GM23338 (cell line): Measurements from ENCODE around the gene BTBD16. TPM values are rescaled to one million over a fixed set of nuclear protein-coding genes. Genes with fewer than 3 reads are reported as not detected.

Source experiments
- ATAC-seq: fragments of 200-7000 bp; cut with Tn5 transposase; 3 replicates; pipeline ENCODE4 v1.9.1; 2020
- DNase-seq: peaks from one replicate; pipeline ENCODE4 v3.0.0-alpha.2; 2015; ENCODE audit warnings: low spot score
- H2AFZ ChIP-seq: fragments of 200-600 bp; sonication (generic); 2 replicates; pipeline ENCODE4 v1.8.0; 2016; ENCODE audit warnings: antibody characterized with exemption, mild to moderate bottlenecking, moderate library complexity
- H3F3A ChIP-seq: fragments of 200-600 bp; sonication (generic); replicated peaks from 2 replicates; pipeline ENCODE4 v1.8.0; 2017; ENCODE audit warnings: antibody characterized with exemption, mixed run types, low read depth
- H3K27ac ChIP-seq: fragments of 200-600 bp; sonication (generic); 2 replicates; pipeline ENCODE4 v1.6.1; 2016; ENCODE audit warnings: low read depth
- H3K27me3 ChIP-seq: fragments of 200-600 bp; sonication (generic); 2 replicates; pipeline ENCODE4 v1.8.0; 2016; ENCODE audit warnings: mild to moderate bottlenecking, mixed run types, moderate library complexity; ENCODE audit not compliant: insufficient read depth
- H3K36me3 ChIP-seq: fragments of 200-600 bp; sonication (generic); 2 replicates; pipeline ENCODE4 v1.8.0; 2016; ENCODE audit warnings: mild to moderate bottlenecking; ENCODE audit not compliant: insufficient read depth
- H3K4me1 ChIP-seq: fragments of 200-600 bp; sonication (generic); 2 replicates; pipeline ENCODE4 v1.8.0; 2016; ENCODE audit warnings: mild to moderate bottlenecking, moderate library complexity; ENCODE audit not compliant: insufficient read depth
- H3K4me2 ChIP-seq: fragments of 200-600 bp; sonication (generic); 2 replicates; pipeline ENCODE4 v1.7.1; 2017; ENCODE audit warnings: mixed run types
- H3K4me3 ChIP-seq: fragments of 200-600 bp; sonication (generic); 2 replicates; pipeline ENCODE4 v1.6.1; 2016; ENCODE audit warnings: mixed run types
- H3K79me2 ChIP-seq: fragments of 200-600 bp; sonication (generic); replicated peaks from 2 replicates; pipeline ENCODE4 v1.8.0; 2017; ENCODE audit warnings: mild to moderate bottlenecking; ENCODE audit not compliant: insufficient read depth
- H3K9me2 ChIP-seq: fragments of 200-600 bp; sonication (generic); 2 replicates; pipeline ENCODE4 v1.8.0; 2017; ENCODE audit not compliant: insufficient read depth
- H4K20me1 ChIP-seq: fragments of 200-600 bp; sonication (generic); replicated peaks from 2 replicates; pipeline ENCODE4 v1.8.0; 2017; ENCODE audit warnings: mild to moderate bottlenecking; ENCODE audit not compliant: insufficient read depth
- H3K27ac Mint-ChIP-seq: 2 replicates; pipeline ENCODE4 v1.8.0; 2020; ENCODE audit warnings: inconsistent platforms, mild to moderate bottlenecking, moderate library complexity, mixed read lengths
- H3K27me3 Mint-ChIP-seq: 3 replicates; pipeline ENCODE4 v1.8.0; 2022; ENCODE audit warnings: low read depth, mild to moderate bottlenecking, moderate library complexity, mixed read lengths, inconsistent platforms; ENCODE audit not compliant: insufficient read depth, poor library complexity
- H3K36me3 Mint-ChIP-seq: 3 replicates; pipeline ENCODE4 v1.8.0; 2021; ENCODE audit warnings: low read depth, mild to moderate bottlenecking, inconsistent platforms, moderate library complexity, mixed read lengths
- H3K4me1 Mint-ChIP-seq: 3 replicates; pipeline ENCODE4 v1.8.0; 2020; ENCODE audit warnings: mild to moderate bottlenecking, inconsistent platforms, mixed read lengths
- H3K4me3 Mint-ChIP-seq: 3 replicates; pipeline ENCODE4 v1.8.0; 2021; ENCODE audit warnings: moderate library complexity, mild to moderate bottlenecking, inconsistent platforms, mixed read lengths
- H3K9me3 Mint-ChIP-seq: 3 replicates; pipeline ENCODE4 v1.8.0; 2020; ENCODE audit warnings: moderate library complexity, mild to moderate bottlenecking, inconsistent platforms, mixed read lengths
- CREB1 ChIP-seq: fragments of 250-450 bp; sonication (Bioruptor Pico); IDR thresholded peaks from 2 replicates; pipeline ENCODE4 v1.5.0; 2020; ENCODE audit warnings: low read depth, mild to moderate bottlenecking, moderate library complexity
- EZH2 ChIP-seq: fragments of 200-600 bp; sonication (generic); IDR thresholded peaks from one replicate; pipeline ENCODE4 v1.8.0; 2017; ENCODE audit warnings: antibody characterized with exemption, mild to moderate bottlenecking, low read depth; ENCODE audit not compliant: unreplicated experiment
- EZH2phosphoT487 ChIP-seq: fragments of 200-600 bp; sonication (generic); IDR thresholded peaks from one replicate; pipeline ENCODE4 v1.8.1; 2018; ENCODE audit warnings: antibody characterized with exemption; ENCODE audit not compliant: unreplicated experiment
- JUNB ChIP-seq: IDR thresholded peaks from one replicate; pipeline ENCODE4 v1.6.1; 2016; ENCODE audit warnings: antibody characterized with exemption; ENCODE audit not compliant: unreplicated experiment
- STAT1 ChIP-seq: IDR thresholded peaks from one replicate; pipeline ENCODE4 v1.6.1; 2016; ENCODE audit warnings: antibody characterized with exemption; ENCODE audit not compliant: unreplicated experiment
- ZNF114 ChIP-seq: fragments of 250-450 bp; sonication (Bioruptor Pico); IDR thresholded peaks from 2 replicates; pipeline ENCODE4 v1.5.0; 2020; ENCODE audit warnings: mild to moderate bottlenecking, moderate library complexity
- polyA plus RNA-seq: library from polyadenylated mRNA; unstranded; fragments of >200 nt; fragmentation: Nextera tagmentation; extraction: Ambion mirVana; gene quantifications from 2 replicates; pipeline ENCODE4 v1.2.1, GENCODE V29; 2016
- total RNA-seq: library from RNA; depleted of rRNA; stranded (reverse); fragments of >200 nt; shearing (Covaris generic); gene quantifications from 2 replicates; pipeline ENCODE4 v1.2.3, GENCODE V29; 2014
- TF ChIP-seq, protein P1 (sequence below): fragments of 250-450 bp; sonication (Bioruptor Pico); IDR thresholded peaks from 2 replicates; pipeline ENCODE4 v1.5.0; 2020; ENCODE audit warnings: mild to moderate bottlenecking, moderate library complexity
- TF ChIP-seq, protein P2 (sequence below): IDR thresholded peaks from 2 replicates; pipeline ENCODE4 v1.6.1; 2016; ENCODE audit warnings: antibody characterized with exemption
- TF ChIP-seq, protein P3 (sequence below), 2 experiments: fragments of 200-600 bp in 1 of 2; sonication (generic) in 1 of 2; conservative IDR thresholded peaks; 2 replicates each; pipeline versions ENCODE4 v1.5.1 to v1.6.1; 2016 to 2017; ENCODE audit warnings: antibody characterized with exemption in 2 of 2, low read depth in 2 of 2, mild to moderate bottlenecking in 2 of 2, moderate library complexity in 1 of 2
- TF ChIP-seq, protein P4 (sequence below): IDR thresholded peaks from one replicate; pipeline ENCODE4 v1.6.1; 2018; ENCODE audit warnings: antibody characterized with exemption; ENCODE audit not compliant: unreplicated experiment

Gene BTBD16
- total and polyA plus RNA-seq, 2 experiments from 2014 or later, result not detected

DNA sequence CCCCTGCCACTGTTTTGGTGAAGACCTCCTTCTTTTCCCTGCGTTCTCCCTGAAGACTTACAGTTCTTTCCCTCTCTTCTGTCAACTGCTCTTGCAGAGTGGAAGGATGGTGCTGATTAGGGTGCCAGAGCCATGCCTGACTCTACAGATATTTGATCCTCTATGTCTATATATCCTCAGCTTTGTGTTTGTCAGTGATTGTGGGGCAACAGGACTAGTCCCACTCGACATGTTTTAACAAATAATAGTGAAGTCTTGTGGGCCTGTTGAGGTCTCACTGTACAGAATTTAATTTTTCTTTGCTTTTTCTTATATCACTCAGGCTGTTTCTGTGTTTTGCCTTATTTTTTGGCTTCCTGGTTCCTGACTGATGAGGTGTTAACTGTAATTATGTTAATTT lies 108.4 kb downstream of the BTBD16 start:
- TF ChIP-seq STAT1, result no peak
- no peak for TF ChIP-seq ZNF114 (CRISPR knock-in tag)
- TF ChIP-seq EZH2, result no peak
- TF ChIP-seq, protein P1, sequence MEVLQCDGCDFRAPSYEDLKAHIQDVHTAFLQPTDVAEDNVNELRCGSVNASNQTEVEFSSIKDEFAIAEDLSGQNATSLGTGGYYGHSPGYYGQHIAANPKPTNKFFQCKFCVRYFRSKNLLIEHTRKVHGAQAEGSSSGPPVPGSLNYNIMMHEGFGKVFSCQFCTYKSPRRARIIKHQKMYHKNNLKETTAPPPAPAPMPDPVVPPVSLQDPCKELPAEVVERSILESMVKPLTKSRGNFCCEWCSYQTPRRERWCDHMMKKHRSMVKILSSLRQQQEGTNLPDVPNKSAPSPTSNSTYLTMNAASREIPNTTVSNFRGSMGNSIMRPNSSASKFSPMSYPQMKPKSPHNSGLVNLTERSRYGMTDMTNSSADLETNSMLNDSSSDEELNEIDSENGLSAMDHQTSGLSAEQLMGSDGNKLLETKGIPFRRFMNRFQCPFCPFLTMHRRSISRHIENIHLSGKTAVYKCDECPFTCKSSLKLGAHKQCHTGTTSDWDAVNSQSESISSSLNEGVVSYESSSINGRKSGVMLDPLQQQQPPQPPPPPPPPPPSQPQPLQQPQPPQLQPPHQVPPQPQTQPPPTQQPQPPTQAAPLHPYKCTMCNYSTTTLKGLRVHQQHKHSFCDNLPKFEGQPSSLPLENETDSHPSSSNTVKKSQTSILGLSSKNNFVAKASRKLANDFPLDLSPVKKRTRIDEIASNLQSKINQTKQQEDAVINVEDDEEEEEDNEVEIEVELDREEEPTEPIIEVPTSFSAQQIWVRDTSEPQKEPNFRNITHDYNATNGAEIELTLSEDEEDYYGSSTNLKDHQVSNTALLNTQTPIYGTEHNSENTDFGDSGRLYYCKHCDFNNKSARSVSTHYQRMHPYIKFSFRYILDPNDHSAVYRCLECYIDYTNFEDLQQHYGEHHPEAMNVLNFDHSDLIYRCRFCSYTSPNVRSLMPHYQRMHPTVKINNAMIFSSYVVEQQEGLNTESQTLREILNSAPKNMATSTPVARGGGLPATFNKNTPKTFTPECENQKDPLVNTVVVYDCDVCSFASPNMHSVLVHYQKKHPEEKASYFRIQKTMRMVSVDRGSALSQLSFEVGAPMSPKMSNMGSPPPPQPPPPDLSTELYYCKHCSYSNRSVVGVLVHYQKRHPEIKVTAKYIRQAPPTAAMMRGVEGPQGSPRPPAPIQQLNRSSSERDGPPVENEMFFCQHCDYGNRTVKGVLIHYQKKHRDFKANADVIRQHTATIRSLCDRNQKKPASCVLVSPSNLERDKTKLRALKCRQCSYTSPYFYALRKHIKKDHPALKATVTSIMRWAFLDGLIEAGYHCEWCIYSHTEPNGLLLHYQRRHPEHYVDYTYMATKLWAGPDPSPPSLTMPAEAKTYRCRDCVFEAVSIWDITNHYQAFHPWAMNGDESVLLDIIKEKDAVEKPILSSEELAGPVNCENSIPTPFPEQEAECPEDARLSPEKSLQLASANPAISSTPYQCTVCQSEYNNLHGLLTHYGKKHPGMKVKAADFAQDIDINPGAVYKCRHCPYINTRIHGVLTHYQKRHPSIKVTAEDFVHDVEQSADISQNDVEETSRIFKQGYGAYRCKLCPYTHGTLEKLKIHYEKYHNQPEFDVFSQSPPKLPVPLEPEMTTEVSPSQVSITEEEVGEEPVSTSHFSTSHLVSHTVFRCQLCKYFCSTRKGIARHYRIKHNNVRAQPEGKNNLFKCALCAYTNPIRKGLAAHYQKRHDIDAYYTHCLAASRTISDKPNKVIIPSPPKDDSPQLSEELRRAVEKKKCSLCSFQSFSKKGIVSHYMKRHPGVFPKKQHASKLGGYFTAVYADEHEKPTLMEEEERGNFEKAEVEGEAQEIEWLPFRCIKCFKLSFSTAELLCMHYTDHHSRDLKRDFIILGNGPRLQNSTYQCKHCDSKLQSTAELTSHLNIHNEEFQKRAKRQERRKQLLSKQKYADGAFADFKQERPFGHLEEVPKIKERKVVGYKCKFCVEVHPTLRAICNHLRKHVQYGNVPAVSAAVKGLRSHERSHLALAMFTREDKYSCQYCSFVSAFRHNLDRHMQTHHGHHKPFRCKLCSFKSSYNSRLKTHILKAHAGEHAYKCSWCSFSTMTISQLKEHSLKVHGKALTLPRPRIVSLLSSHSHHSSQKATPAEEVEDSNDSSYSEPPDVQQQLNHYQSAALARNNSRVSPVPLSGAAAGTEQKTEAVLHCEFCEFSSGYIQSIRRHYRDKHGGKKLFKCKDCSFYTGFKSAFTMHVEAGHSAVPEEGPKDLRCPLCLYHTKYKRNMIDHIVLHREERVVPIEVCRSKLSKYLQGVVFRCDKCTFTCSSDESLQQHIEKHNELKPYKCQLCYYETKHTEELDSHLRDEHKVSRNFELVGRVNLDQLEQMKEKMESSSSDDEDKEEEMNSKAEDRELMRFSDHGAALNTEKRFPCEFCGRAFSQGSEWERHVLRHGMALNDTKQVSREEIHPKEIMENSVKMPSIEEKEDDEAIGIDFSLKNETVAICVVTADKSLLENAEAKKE, result no peak
- peaks cover 84% of the 10 kb centered on the region for H3K79me2 ChIP-seq
- H3K27me3 ChIP-seq, result no peaks in the 10 kb centered on the region
- no peak overlapping the region for H3K4me2 ChIP-seq
- no peaks in the 10 kb centered on the region; the same call in 2 of the 3 replicates for H3K9me3 Mint-ChIP-seq
- H4K20me1 ChIP-seq, result peaks cover 18% of the 10 kb centered on the region
- no peak overlapping the region for H3K27ac Mint-ChIP-seq
- H2AFZ ChIP-seq, result no peak overlapping the region
- H3K4me3 Mint-ChIP-seq, result no peak overlapping the region
- DNase-seq (no peak), ATAC-seq (no peak)
- H3K4me1 Mint-ChIP-seq, result peaks cover 11% of the 10 kb centered on the region
- no peak overlapping the region for H3K4me3 ChIP-seq
- H3F3A ChIP-seq, result no peaks in the 10 kb centered on the region
- peaks cover 13% of the 10 kb centered on the region; the same call in 1 of the 2 replicates for H3K4me1 ChIP-seq
- no peaks in the 10 kb centered on the region for H3K9me2 ChIP-seq
- peaks cover 9% of the 10 kb centered on the region; the same call in 2 of the 3 replicates for H3K36me3 Mint-ChIP-seq
- no peak overlapping the region for H3K27ac ChIP-seq
- H3K27me3 Mint-ChIP-seq, result peaks cover 7% of the 10 kb centered on the region
- no peaks in the 10 kb centered on the region for H3K36me3 ChIP-seq

DNA sequence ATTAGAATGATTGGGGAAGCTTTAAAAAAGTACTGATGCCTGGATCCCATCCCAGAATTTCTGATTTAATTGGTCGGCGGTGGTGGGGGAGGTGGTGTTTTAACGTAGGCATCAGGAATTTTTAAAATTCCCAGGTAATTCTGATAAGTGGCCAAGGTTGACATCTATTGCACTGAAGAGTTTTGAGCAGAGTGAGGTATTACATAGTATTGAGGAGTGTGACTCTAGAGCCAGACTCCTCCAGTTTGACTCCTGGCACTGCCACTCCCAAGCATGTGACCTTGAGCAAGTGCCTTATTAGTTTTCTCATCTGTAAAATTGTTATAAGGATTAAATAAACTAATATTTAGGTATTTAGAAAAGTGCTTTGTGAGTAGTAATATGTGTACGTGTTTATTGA lies 109.6 kb downstream of the BTBD16 start:
- Mint-ChIP-seq H3K4me1 (peaks cover 8% of the 10 kb centered on the region), H3K27me3 (peaks cover 2% of the 10 kb centered on the region), H3K9me3 (no peaks in the 10 kb centered on the region; the same call in 2 of the 3 replicates), H3K4me3 (no peak overlapping the region), H3K27ac (no peak overlapping the region), H3K36me3 (peaks cover 9% of the 10 kb centered on the region; the same call in 2 of the 3 replicates)
- no peaks in the 10 kb centered on the region for H3F3A ChIP-seq
- ATAC-seq (no peak), DNase-seq (no peak)
- no peaks in the 10 kb centered on the region for H3K36me3 ChIP-seq
- H3K27ac ChIP-seq, result no peak overlapping the region
- no peak overlapping the region for H3K4me2 ChIP-seq
- no peak overlapping the region for H2AFZ ChIP-seq
- peaks cover 90% of the 10 kb centered on the region for H3K79me2 ChIP-seq
- H3K27me3 ChIP-seq, result no peaks in the 10 kb centered on the region
- H3K9me2 ChIP-seq, result no peaks in the 10 kb centered on the region
- H3K4me3 ChIP-seq, result no peak overlapping the region
- peaks cover 12% of the 10 kb centered on the region; the same call in 1 of the 2 replicates for H3K4me1 ChIP-seq
- peaks cover 18% of the 10 kb centered on the region for H4K20me1 ChIP-seq
- TF ChIP-seq, protein P2, sequence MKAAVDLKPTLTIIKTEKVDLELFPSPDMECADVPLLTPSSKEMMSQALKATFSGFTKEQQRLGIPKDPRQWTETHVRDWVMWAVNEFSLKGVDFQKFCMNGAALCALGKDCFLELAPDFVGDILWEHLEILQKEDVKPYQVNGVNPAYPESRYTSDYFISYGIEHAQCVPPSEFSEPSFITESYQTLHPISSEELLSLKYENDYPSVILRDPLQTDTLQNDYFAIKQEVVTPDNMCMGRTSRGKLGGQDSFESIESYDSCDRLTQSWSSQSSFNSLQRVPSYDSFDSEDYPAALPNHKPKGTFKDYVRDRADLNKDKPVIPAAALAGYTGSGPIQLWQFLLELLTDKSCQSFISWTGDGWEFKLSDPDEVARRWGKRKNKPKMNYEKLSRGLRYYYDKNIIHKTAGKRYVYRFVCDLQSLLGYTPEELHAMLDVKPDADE, result no peak
- TF ChIP-seq EZH2phosphoT487 (no peak), CREB1 (CRISPR knock-in tag) (no peak), JUNB (no peak), STAT1 (no peak)
- TF ChIP-seq, protein P3, sequence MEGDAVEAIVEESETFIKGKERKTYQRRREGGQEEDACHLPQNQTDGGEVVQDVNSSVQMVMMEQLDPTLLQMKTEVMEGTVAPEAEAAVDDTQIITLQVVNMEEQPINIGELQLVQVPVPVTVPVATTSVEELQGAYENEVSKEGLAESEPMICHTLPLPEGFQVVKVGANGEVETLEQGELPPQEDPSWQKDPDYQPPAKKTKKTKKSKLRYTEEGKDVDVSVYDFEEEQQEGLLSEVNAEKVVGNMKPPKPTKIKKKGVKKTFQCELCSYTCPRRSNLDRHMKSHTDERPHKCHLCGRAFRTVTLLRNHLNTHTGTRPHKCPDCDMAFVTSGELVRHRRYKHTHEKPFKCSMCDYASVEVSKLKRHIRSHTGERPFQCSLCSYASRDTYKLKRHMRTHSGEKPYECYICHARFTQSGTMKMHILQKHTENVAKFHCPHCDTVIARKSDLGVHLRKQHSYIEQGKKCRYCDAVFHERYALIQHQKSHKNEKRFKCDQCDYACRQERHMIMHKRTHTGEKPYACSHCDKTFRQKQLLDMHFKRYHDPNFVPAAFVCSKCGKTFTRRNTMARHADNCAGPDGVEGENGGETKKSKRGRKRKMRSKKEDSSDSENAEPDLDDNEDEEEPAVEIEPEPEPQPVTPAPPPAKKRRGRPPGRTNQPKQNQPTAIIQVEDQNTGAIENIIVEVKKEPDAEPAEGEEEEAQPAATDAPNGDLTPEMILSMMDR (conservative IDR thresholded peaks at IDR 0.05; ENCODE audit: low read depth in 2 of 2), result no peak
- TF ChIP-seq, protein P4, sequence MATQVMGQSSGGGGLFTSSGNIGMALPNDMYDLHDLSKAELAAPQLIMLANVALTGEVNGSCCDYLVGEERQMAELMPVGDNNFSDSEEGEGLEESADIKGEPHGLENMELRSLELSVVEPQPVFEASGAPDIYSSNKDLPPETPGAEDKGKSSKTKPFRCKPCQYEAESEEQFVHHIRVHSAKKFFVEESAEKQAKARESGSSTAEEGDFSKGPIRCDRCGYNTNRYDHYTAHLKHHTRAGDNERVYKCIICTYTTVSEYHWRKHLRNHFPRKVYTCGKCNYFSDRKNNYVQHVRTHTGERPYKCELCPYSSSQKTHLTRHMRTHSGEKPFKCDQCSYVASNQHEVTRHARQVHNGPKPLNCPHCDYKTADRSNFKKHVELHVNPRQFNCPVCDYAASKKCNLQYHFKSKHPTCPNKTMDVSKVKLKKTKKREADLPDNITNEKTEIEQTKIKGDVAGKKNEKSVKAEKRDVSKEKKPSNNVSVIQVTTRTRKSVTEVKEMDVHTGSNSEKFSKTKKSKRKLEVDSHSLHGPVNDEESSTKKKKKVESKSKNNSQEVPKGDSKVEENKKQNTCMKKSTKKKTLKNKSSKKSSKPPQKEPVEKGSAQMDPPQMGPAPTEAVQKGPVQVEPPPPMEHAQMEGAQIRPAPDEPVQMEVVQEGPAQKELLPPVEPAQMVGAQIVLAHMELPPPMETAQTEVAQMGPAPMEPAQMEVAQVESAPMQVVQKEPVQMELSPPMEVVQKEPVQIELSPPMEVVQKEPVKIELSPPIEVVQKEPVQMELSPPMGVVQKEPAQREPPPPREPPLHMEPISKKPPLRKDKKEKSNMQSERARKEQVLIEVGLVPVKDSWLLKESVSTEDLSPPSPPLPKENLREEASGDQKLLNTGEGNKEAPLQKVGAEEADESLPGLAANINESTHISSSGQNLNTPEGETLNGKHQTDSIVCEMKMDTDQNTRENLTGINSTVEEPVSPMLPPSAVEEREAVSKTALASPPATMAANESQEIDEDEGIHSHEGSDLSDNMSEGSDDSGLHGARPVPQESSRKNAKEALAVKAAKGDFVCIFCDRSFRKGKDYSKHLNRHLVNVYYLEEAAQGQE, result no peak
